Keratinocyte (primary cell): ENCODE data around the gene HYAL1. TPM values are rescaled to one million over a fixed set of nuclear protein-coding genes. Genes with fewer than 3 reads are reported as not detected.

Experiments
- DNase-seq: peaks from one replicate; pipeline ENCODE4 v3.0.0-alpha.2; 2011; ENCODE audit warnings: low read depth, missing footprints, low spot score
- FAIRE-seq: peaks from 2 replicates; lab custom pipeline; 2011; peaks lifted over from hg19 to GRCh38; lab: Jason Lieb, UNC
- H2AFZ ChIP-seq: 2 replicates; pipeline ENCODE4 v1.6.0; 2012; ENCODE audit warnings: low read length, control low read depth, inconsistent platforms; ENCODE audit not compliant: control insufficient read depth
- H3K27ac ChIP-seq: 2 replicates; pipeline ENCODE4 v1.5.1; 2011; ENCODE audit warnings: low read length; ENCODE audit not compliant: control insufficient read depth, insufficient read depth
- H3K27me3 ChIP-seq: 3 replicates; pipeline ENCODE4 v1.6.0; 2011; ENCODE audit warnings: low read length; ENCODE audit not compliant: control insufficient read depth, insufficient read depth; ENCODE audit errors: extremely low read depth
- H3K36me3 ChIP-seq, 2 experiments: 2 replicates in 1 of 2; 3 replicates in 1 of 2; pipeline ENCODE4 v1.5.1; 2011; ENCODE audit warnings: low read length in 2 of 2, mild to moderate bottlenecking in 1 of 2; ENCODE audit not compliant: control insufficient read depth in 2 of 2, insufficient read depth in 2 of 2; ENCODE audit errors: extremely low read depth in 1 of 2
- H3K4me1 ChIP-seq: 3 replicates; pipeline ENCODE4 v1.5.1; 2011; ENCODE audit warnings: low read length; ENCODE audit not compliant: control insufficient read depth, insufficient read depth; ENCODE audit errors: extremely low read depth
- H3K4me2 ChIP-seq: 3 replicates; pipeline ENCODE4 v1.6.0; 2011; ENCODE audit warnings: low read depth, low read length; ENCODE audit not compliant: control insufficient read depth, insufficient read depth; ENCODE audit errors: extremely low read depth
- H3K4me3 ChIP-seq, 3 experiments: fragments of 200-600 bp in 1 of 3; sonication (generic) in 1 of 3; 2 replicates in 2 of 3; 3 replicates in 1 of 3; pipeline ENCODE4 v1.5.1; 2011 to 2016; ENCODE audit warnings: low read length in 3 of 3, mild to moderate bottlenecking in 3 of 3, control low read depth in 2 of 3, inconsistent platforms in 1 of 3, low read depth in 1 of 3, mixed read lengths in 1 of 3, mixed run types in 1 of 3, moderate library complexity in 1 of 3; ENCODE audit not compliant: control insufficient read depth in 2 of 3, insufficient read depth in 2 of 3; ENCODE audit errors: extremely low read depth in 1 of 3
- H3K79me2 ChIP-seq: 2 replicates; pipeline ENCODE4 v1.6.0; 2012; ENCODE audit warnings: low read length; ENCODE audit not compliant: control insufficient read depth, insufficient read depth
- H3K9ac ChIP-seq: 3 replicates; pipeline ENCODE4 v1.6.0; 2011; ENCODE audit warnings: low read length; ENCODE audit not compliant: control insufficient read depth, insufficient read depth; ENCODE audit errors: extremely low read depth
- H3K9me1 ChIP-seq: 3 replicates; pipeline ENCODE4 v1.6.0; 2011; ENCODE audit warnings: low read length; ENCODE audit not compliant: control insufficient read depth, insufficient read depth; ENCODE audit errors: extremely low read depth
- H3K9me3 ChIP-seq: 2 replicates; pipeline ENCODE4 v1.5.1; 2012; ENCODE audit warnings: low read depth, low read length; ENCODE audit not compliant: control insufficient read depth
- H4K20me1 ChIP-seq: 3 replicates; pipeline ENCODE4 v1.6.0; 2011; ENCODE audit warnings: low read length; ENCODE audit not compliant: control insufficient read depth, insufficient read depth; ENCODE audit errors: extremely low read depth
- CTCF ChIP-seq, 3 experiments: IDR thresholded peaks in 1 of 3; conservative IDR thresholded peaks in 1 of 3; optimal IDR thresholded peaks in 1 of 3; 2 replicates in 2 of 3; 3 replicates in 1 of 3; pipeline versions ENCODE3 to v1.5.1; 2011; ENCODE audit warnings: low read length in 3 of 3, mild to moderate bottlenecking in 3 of 3, moderate library complexity in 2 of 3, control low read depth in 1 of 3, inconsistent platforms in 1 of 3; ENCODE audit not compliant: insufficient read depth in 2 of 3; ENCODE audit errors: extremely low read depth in 1 of 3
- EZH2 ChIP-seq: IDR thresholded peaks from one replicate; pipeline ENCODE4 v1.6.1; 2012; ENCODE audit warnings: inconsistent platforms, mild to moderate bottlenecking, low read length, moderate library complexity
- dilution Hi-C: fragments of 300-500 bp; cut with MboI; formaldehyde crosslinking; loops from one replicate; pipeline ENCODE4 v1.7.0; 2020; ENCODE audit warnings: low sequenced_read_pairs; ENCODE audit not compliant: extremely low pct_ligation_motif_present
- polyA plus RNA-seq, 5 experiments: library from polyadenylated mRNA; depleted of rRNA in 3 of 5; stranded (reverse) in 3 of 5; stranded (forward) in 1 of 5; unstranded in 1 of 5; fragments of >200 nt; gene quantifications; 1 replicate in 1 of 5; 2 replicates in 3 of 5; 3 replicates in 1 of 5; pipeline versions ENCODE4 v1.2.1 to v1.2.3, GENCODE V29; 2011 to 2012; ENCODE audit warnings: missing spikeins in 2 of 5, low read depth in 1 of 5, low replicate concordance in 1 of 5

Gene HYAL1
- polyA plus RNA-seq, 1 donor (not counting 4 experiments of a cell fraction or from before 2014, with no cell fraction given): 13.9 TPM

- FAIRE-seq: no peak
- Histone ChIP-seq H3K9me3 (no peaks in the 10 kb centered on the region), H3K4me3 (no peak overlapping the region), H3K4me1 (peaks cover 30% of the 10 kb centered on the region), H3K4me2 (no peak overlapping the region), H3K9ac (no peak overlapping the region), H3K27me3 (no peaks in the 10 kb centered on the region), H3K79me2 (no peaks in the 10 kb centered on the region), H3K27ac (peak overlapping the region; percentile 20), H3K36me3 (peaks cover 19 to 20% of the 10 kb centered on the region in 2 experiments), H3K9me1 (no peaks in the 10 kb centered on the region), H4K20me1 (no peaks in the 10 kb centered on the region), H2AFZ (no peak overlapping the region)
- DNase-seq: no peak
- TF ChIP-seq EZH2 (no peak), CTCF (optimal IDR thresholded peaks at IDR 0.05 in 1 of 3, IDR thresholded peaks at IDR 0.05 in 1 of 3, conservative IDR thresholded peaks at IDR 0.05 in 1 of 3; ENCODE audit: extremely low read depth in 1 of 3, insufficient read depth in 2 of 3, low read length in 3 of 3) (no peak)
- dilution Hi-C loops: no loop called here
Observed at GRCh38 chr3:50258979-50259378, 44.4 kb downstream of the HYAL1 start.

GRCh38 chr3:50258029-50258680 is 45.2 kb downstream of the HYAL1 start:
- no peak overlapping the region for H2AFZ ChIP-seq
- H3K36me3 ChIP-seq: peaks cover 21 to 26% of the 10 kb centered on the region in 2 experiments
- DNase-seq (no peak), FAIRE-seq (no peak)
- H3K4me3 ChIP-seq: no peak overlapping the region
- no peak overlapping the region for H3K9ac ChIP-seq
- no peak overlapping the region for H3K4me2 ChIP-seq
- H3K27ac ChIP-seq: no peak overlapping the region
- no peaks in the 10 kb centered on the region for H3K27me3 ChIP-seq
- H4K20me1 ChIP-seq: no peaks in the 10 kb centered on the region
- peaks cover 30% of the 10 kb centered on the region for H3K4me1 ChIP-seq
- TF ChIP-seq EZH2: no peak
- TF ChIP-seq CTCF (optimal IDR thresholded peaks at IDR 0.05 in 1 of 3, IDR thresholded peaks at IDR 0.05 in 1 of 3, conservative IDR thresholded peaks at IDR 0.05 in 1 of 3; ENCODE audit: extremely low read depth in 1 of 3, insufficient read depth in 2 of 3, low read length in 3 of 3): no peak
- H3K79me2 ChIP-seq: peaks cover 4% of the 10 kb centered on the region
- dilution Hi-C loops: no loop called here
- H3K9me1 ChIP-seq: no peaks in the 10 kb centered on the region
- H3K9me3 ChIP-seq: no peaks in the 10 kb centered on the region
